RWPE2 (cell line): ENCODE results near the gene PTN.

Experiments used
- ATAC-seq: fragments of 200-7000 bp; cut with Tn5 transposase; 3 replicates; pipeline ENCODE4 v1.9.1; 2021; ENCODE audit warnings: low read depth
- DNase-seq: peaks from one replicate; pipeline ENCODE4 v3.0.0-alpha.2; 2020; ENCODE audit warnings: low spot score
- H3K27ac ChIP-seq: fragments of 450-650 bp; 2 replicates; pipeline ENCODE4 v1.5.1; 2017; ENCODE audit warnings: mild to moderate bottlenecking; ENCODE audit not compliant: poor library complexity, severe bottlenecking
- H3K27me3 ChIP-seq: fragments of 250-450 bp; sonication (Bioruptor Pico); 2 replicates; pipeline ENCODE4 v1.5.1; 2021; ENCODE audit warnings: mild to moderate bottlenecking, moderate library complexity; ENCODE audit not compliant: insufficient read depth, poor library complexity, severe bottlenecking
- H3K36me3 ChIP-seq: fragments of 250-450 bp; sonication (Bioruptor Pico); 2 replicates; pipeline ENCODE4 v1.5.1; 2020; ENCODE audit warnings: low read depth, mild to moderate bottlenecking, moderate library complexity
- H3K4me1 ChIP-seq: fragments of 250-450 bp; sonication (Bioruptor Pico); 2 replicates; pipeline ENCODE4 v1.5.1; 2021; ENCODE audit warnings: mild to moderate bottlenecking, moderate library complexity; ENCODE audit not compliant: insufficient read depth, poor library complexity, severe bottlenecking
- H3K4me3 ChIP-seq: fragments of 250-450 bp; sonication (Bioruptor Pico); 2 replicates; pipeline ENCODE4 v1.5.1; 2021; ENCODE audit warnings: mild to moderate bottlenecking, moderate library complexity; ENCODE audit not compliant: severe bottlenecking
- H3K9me3 ChIP-seq: fragments of 250-450 bp; sonication (Bioruptor Pico); 2 replicates; pipeline ENCODE4 v1.5.1; 2021; ENCODE audit warnings: mild to moderate bottlenecking, moderate library complexity; ENCODE audit not compliant: severe bottlenecking
- CTCF ChIP-seq: fragments of 450-650 bp; IDR thresholded peaks from one replicate; pipeline ENCODE4 v1.5.1; 2017; ENCODE audit warnings: mild to moderate bottlenecking, moderate library complexity; ENCODE audit not compliant: poor library complexity, severe bottlenecking

Gene PTN

DNA sequence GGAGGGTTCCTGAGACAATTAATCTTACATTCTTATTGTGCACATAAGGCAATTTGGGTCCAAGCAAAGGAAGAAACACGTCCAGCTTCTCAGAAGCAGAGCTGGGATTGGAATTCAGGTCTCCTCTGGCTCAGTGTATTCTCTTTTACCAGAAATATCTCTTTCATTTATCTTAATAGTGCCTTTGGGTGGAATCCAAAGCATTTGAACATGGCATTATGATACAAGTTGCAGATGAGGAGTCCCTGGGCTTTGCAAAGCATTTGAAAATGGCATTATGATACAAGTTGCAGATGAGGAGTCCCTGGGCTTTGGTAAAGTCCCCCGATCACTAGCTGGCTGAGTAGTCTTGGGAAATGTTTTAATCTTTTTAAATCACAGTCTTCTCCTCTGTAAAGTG, 30.0 kb upstream of the PTN start:
- no peak overlapping the region for H3K4me3 ChIP-seq

DNA sequence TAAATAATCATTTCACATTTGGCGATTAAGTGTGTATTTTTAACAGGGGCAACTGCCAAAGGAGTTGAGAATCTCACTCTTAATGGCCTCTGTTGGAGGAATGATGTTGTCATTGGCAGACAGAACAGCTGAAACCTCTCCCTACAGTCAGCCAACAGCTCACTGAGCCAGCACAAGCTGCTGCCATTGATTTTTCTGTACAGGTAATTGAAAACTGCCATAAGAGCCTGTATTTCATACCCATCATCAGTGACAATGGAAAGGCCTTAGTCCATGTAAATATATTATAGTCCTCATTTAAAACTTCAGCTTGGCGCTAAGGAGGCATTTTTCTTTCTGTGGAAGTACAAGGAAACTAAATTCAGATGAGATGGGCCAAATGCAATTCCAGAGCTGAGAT, 28.1 kb upstream of the PTN start:
- no peak for DNase-seq
- Histone ChIP-seq H3K9me3 (no peaks in the 10 kb centered on the region), H3K4me3 (no peak overlapping the region), H3K27ac (no peak overlapping the region), H3K4me1 (no peaks in the 10 kb centered on the region), H3K27me3 (no peaks in the 10 kb centered on the region), H3K36me3 (no peaks in the 10 kb centered on the region)
- ATAC-seq: no peak
- TF ChIP-seq CTCF: no peak

More for the DNA sequence above, 30.0 kb upstream of the PTN start:
- no peaks in the 10 kb centered on the region for H3K36me3 ChIP-seq
- no peak for TF ChIP-seq CTCF
- DNase-seq (no peak), ATAC-seq (no peak)
- no peaks in the 10 kb centered on the region for H3K4me1 ChIP-seq
- no peaks in the 10 kb centered on the region for H3K9me3 ChIP-seq
- no peak overlapping the region for H3K27ac ChIP-seq
- H3K27me3 ChIP-seq: no peaks in the 10 kb centered on the region

- Histone ChIP-seq H3K36me3 (no peaks in the 10 kb centered on the region), H3K4me3 (no peak overlapping the region), H3K27ac (no peak overlapping the region), H3K4me1 (no peaks in the 10 kb centered on the region), H3K27me3 (no peaks in the 10 kb centered on the region), H3K9me3 (no peaks in the 10 kb centered on the region)
- DNase-seq (no peak), ATAC-seq (no peak)
- TF ChIP-seq CTCF: no peak
Measured at GRCh38 chr7:137366995-137367394, 23.5 kb upstream of the PTN start.

GRCh38 chr7:137363683-137364082, 20.1 kb upstream of the PTN start:
- no peak for ATAC-seq
- H3K9me3 ChIP-seq: peaks cover 14% of the 10 kb centered on the region

More at GRCh38 chr7:137363683-137364082, 20.1 kb upstream of the PTN start:
- DNase-seq: no peak
- Histone ChIP-seq H3K4me3 (no peak overlapping the region), H3K27me3 (no peaks in the 10 kb centered on the region), H3K4me1 (no peaks in the 10 kb centered on the region), H3K27ac (no peak overlapping the region), H3K36me3 (no peaks in the 10 kb centered on the region)
- TF ChIP-seq CTCF: no peak
